ENCODE results near the gene SEMA3F.

Gene SEMA3F

DNA sequence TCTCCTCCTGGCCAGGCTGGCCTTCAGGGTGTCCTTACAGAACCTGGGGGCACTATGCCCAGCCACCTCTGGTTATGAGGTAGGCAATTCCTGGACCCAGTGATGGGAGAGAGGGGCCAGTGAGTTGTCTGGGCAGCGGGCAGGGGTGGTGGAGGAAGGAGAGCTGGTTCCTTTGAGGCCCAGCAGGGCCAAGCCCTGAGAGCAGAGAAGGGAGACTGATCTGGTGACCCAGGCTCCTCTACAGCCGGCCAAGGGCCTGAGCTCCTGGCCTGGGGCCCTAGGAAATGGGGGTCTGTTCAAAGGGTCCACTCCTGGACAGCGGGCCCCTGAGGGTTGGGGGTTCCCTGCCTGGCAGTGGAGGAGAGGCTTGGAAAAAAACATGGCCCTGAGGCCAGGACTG, 57.8 kb downstream of the SEMA3F start:
- no peak for TF ChIP-seq ZBTB7A (IDR thresholded peaks at IDR 0.05; ENCODE audit: low read depth)
- TF ChIP-seq EGR1 (IDR thresholded peaks at IDR 0.05): no peak
- no peak for TF ChIP-seq NFIC (IDR thresholded peaks at IDR 0.05)
- no peak for TF ChIP-seq EP300 (IDR thresholded peaks at IDR 0.05; ENCODE audit: borderline replicate concordance)
- TF ChIP-seq TAF1 (IDR thresholded peaks at IDR 0.05; ENCODE audit: low read depth): no peak
- TF ChIP-seq, protein P1, sequence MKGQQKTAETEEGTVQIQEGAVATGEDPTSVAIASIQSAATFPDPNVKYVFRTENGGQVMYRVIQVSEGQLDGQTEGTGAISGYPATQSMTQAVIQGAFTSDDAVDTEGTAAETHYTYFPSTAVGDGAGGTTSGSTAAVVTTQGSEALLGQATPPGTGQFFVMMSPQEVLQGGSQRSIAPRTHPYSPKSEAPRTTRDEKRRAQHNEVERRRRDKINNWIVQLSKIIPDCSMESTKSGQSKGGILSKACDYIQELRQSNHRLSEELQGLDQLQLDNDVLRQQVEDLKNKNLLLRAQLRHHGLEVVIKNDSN (IDR thresholded peaks at IDR 0.05): no peak
- no peak for TF ChIP-seq TCF12 (IDR thresholded peaks at IDR 0.05; ENCODE audit: low read depth)
- no peak for TF ChIP-seq FOXM1 (IDR thresholded peaks at IDR 0.05; ENCODE audit: borderline replicate concordance, low read depth)
- no peak for TF ChIP-seq CEBPB (IDR thresholded peaks at IDR 0.05)
- TF ChIP-seq, protein P2, sequence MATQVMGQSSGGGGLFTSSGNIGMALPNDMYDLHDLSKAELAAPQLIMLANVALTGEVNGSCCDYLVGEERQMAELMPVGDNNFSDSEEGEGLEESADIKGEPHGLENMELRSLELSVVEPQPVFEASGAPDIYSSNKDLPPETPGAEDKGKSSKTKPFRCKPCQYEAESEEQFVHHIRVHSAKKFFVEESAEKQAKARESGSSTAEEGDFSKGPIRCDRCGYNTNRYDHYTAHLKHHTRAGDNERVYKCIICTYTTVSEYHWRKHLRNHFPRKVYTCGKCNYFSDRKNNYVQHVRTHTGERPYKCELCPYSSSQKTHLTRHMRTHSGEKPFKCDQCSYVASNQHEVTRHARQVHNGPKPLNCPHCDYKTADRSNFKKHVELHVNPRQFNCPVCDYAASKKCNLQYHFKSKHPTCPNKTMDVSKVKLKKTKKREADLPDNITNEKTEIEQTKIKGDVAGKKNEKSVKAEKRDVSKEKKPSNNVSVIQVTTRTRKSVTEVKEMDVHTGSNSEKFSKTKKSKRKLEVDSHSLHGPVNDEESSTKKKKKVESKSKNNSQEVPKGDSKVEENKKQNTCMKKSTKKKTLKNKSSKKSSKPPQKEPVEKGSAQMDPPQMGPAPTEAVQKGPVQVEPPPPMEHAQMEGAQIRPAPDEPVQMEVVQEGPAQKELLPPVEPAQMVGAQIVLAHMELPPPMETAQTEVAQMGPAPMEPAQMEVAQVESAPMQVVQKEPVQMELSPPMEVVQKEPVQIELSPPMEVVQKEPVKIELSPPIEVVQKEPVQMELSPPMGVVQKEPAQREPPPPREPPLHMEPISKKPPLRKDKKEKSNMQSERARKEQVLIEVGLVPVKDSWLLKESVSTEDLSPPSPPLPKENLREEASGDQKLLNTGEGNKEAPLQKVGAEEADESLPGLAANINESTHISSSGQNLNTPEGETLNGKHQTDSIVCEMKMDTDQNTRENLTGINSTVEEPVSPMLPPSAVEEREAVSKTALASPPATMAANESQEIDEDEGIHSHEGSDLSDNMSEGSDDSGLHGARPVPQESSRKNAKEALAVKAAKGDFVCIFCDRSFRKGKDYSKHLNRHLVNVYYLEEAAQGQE (IDR thresholded peaks at IDR 0.05; ENCODE audit: low read depth): no peak
- TF ChIP-seq CREB1 (IDR thresholded peaks at IDR 0.05; ENCODE audit: low read depth): no peak
- no peak for TF ChIP-seq YY1 (IDR thresholded peaks at IDR 0.05; ENCODE audit: low read depth)
- TF ChIP-seq TEAD4 (IDR thresholded peaks at IDR 0.05): no peak
- TF ChIP-seq, protein P3, sequence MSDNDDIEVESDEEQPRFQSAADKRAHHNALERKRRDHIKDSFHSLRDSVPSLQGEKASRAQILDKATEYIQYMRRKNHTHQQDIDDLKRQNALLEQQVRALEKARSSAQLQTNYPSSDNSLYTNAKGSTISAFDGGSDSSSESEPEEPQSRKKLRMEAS (IDR thresholded peaks at IDR 0.05): no peak
- no peak for TF ChIP-seq RAD21 (IDR thresholded peaks at IDR 0.05; ENCODE audit: low read depth)

DNA sequence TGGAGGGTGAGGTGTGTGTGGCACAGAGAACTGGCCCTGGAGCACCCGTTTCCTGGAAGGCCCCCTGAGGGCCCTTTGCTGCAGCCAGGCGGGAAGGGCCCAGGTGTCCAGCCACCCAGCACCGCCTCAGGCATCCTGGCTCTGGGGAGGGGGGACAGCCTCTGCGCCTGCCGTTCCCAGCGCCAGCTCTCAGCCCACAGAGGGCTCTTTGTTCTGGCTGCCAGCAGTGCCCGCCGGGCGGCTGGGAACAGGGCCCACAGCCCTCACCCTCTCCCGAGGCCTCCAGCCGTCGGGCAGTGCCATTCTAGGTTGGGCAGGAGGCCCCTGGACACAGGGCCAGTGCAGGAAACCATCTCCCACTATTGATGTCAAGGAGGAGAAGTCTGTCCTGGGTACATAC, 58.2 kb downstream of the SEMA3F start:
- TF ChIP-seq FOXM1 (IDR thresholded peaks at IDR 0.05; ENCODE audit: borderline replicate concordance, low read depth) (no peak), NFIC (IDR thresholded peaks at IDR 0.05) (no peak), TCF12 (IDR thresholded peaks at IDR 0.05; ENCODE audit: low read depth) (no peak), EP300 (IDR thresholded peaks at IDR 0.05; ENCODE audit: borderline replicate concordance) (no peak), ZBTB7A (IDR thresholded peaks at IDR 0.05; ENCODE audit: low read depth) (no peak), TEAD4 (IDR thresholded peaks at IDR 0.05) (no peak), CEBPB (IDR thresholded peaks at IDR 0.05) (no peak), RAD21 (IDR thresholded peaks at IDR 0.05; ENCODE audit: low read depth) (no peak), CREB1 (IDR thresholded peaks at IDR 0.05; ENCODE audit: low read depth) (no peak), EGR1 (IDR thresholded peaks at IDR 0.05) (no peak), TAF1 (IDR thresholded peaks at IDR 0.05; ENCODE audit: low read depth) (no peak), YY1 (IDR thresholded peaks at IDR 0.05; ENCODE audit: low read depth) (no peak)
- TF ChIP-seq, protein P2 (IDR thresholded peaks at IDR 0.05; ENCODE audit: low read depth): no peak
- TF ChIP-seq, protein P3 (IDR thresholded peaks at IDR 0.05): no peak
- TF ChIP-seq, protein P1 (IDR thresholded peaks at IDR 0.05): no peak

DNA sequence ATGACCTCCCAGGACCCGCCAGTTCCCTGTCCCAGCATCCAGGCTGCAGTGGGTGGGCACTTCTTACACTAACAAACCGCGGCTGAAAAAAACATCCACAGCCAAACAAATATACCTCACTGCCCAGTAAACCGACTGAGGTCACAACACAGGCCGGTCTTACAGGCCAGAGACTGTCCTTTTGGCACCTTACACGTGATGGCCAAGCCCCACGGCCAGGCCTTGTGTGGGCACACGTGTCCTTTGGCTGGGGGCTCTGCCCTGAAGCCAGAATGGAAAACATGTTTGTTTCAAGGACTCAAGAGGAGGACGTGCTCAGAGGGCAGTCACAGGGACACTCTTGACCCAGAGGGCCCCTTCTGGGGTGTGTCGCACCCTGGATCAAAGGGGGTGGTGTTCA, 59.7 kb downstream of the SEMA3F start:
- no peak for TF ChIP-seq TCF12 (IDR thresholded peaks at IDR 0.05; ENCODE audit: low read depth)
- no peak for TF ChIP-seq TEAD4 (IDR thresholded peaks at IDR 0.05)
- TF ChIP-seq, protein P3 (IDR thresholded peaks at IDR 0.05): no peak
- no peak for TF ChIP-seq CREB1 (IDR thresholded peaks at IDR 0.05; ENCODE audit: low read depth)
- TF ChIP-seq, protein P1 (IDR thresholded peaks at IDR 0.05): no peak
- no peak for TF ChIP-seq FOXM1 (IDR thresholded peaks at IDR 0.05; ENCODE audit: borderline replicate concordance, low read depth)
- no peak for TF ChIP-seq TAF1 (IDR thresholded peaks at IDR 0.05; ENCODE audit: low read depth)
- TF ChIP-seq EGR1 (IDR thresholded peaks at IDR 0.05): no peak
- no peak for TF ChIP-seq NFIC (IDR thresholded peaks at IDR 0.05)
- no peak for TF ChIP-seq EP300 (IDR thresholded peaks at IDR 0.05; ENCODE audit: borderline replicate concordance)
- no peak for TF ChIP-seq CEBPB (IDR thresholded peaks at IDR 0.05)
- TF ChIP-seq YY1 (IDR thresholded peaks at IDR 0.05; ENCODE audit: low read depth): no peak
- TF ChIP-seq RAD21 (IDR thresholded peaks at IDR 0.05; ENCODE audit: low read depth): no peak

DNA sequence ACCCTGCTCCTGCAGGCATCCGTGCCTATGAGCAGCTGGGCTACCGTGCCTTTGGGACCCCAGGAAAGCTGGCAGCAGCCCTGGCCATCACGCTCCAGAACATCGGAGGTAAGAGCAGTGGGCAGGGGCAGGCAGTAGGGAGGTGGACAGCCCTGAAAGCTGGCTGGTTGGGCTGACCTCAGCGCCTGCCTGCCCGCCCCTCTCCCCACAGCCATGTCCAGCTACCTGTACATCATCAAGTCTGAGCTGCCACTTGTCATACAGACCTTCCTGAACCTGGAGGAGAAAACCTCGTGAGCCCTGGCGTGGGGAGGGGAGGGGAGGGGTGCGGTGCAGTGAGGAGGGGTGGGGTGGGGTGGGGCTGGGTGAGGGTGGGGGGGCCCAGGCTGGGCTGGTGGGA, 60.4 kb downstream of the SEMA3F start:
- TF ChIP-seq FOXM1 (IDR thresholded peaks at IDR 0.05; ENCODE audit: borderline replicate concordance, low read depth): no peak

DNA sequence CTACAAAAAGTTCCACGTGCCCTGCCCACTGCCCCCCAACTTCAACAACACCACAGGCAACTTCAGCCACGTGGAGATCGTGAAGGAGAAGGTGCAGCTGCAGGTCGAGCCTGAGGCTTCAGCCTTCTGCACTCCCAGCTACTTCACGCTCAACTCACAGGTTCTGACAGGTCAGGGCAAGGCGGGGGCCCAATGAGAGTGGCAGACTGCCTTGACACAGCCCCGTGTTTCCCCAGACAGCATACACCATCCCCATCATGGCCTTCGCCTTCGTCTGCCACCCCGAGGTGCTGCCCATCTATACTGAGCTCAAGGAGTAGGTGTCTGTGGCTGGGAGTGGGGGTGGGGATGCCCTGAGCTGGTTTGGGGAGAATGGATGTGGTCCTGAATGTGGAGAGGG, 62.6 kb downstream of the SEMA3F start:
- TF ChIP-seq EP300 (IDR thresholded peaks at IDR 0.05; ENCODE audit: borderline replicate concordance): no peak
- no peak for TF ChIP-seq EGR1 (IDR thresholded peaks at IDR 0.05)
- no peak for TF ChIP-seq NFIC (IDR thresholded peaks at IDR 0.05)
- no peak for TF ChIP-seq TAF1 (IDR thresholded peaks at IDR 0.05; ENCODE audit: low read depth)
- TF ChIP-seq YY1 (IDR thresholded peaks at IDR 0.05; ENCODE audit: low read depth): no peak
- TF ChIP-seq ZBTB7A (IDR thresholded peaks at IDR 0.05; ENCODE audit: low read depth): no peak
- TF ChIP-seq CEBPB (IDR thresholded peaks at IDR 0.05): no peak
- TF ChIP-seq FOXM1 (IDR thresholded peaks at IDR 0.05; ENCODE audit: borderline replicate concordance, low read depth): no peak
- TF ChIP-seq, protein P3 (IDR thresholded peaks at IDR 0.05): no peak
- TF ChIP-seq, protein P2 (IDR thresholded peaks at IDR 0.05; ENCODE audit: low read depth): no peak
- TF ChIP-seq TEAD4 (IDR thresholded peaks at IDR 0.05): no peak
- no peak for TF ChIP-seq CREB1 (IDR thresholded peaks at IDR 0.05; ENCODE audit: low read depth)
